MM.1S (cell line): ENCODE results near the gene BEAN1.

Source experiments
- DNase-seq: peaks from one replicate; pipeline ENCODE4 v3.0.0-alpha.2; 2015
- H2AFZ ChIP-seq: fragments of 300-600 bp; sonication (generic); 2 replicates; pipeline ENCODE4 v1.6.0; 2016; ENCODE audit warnings: antibody characterized with exemption, low read length
- H3F3A ChIP-seq: fragments of 300-600 bp; sonication (generic); 2 replicates; pipeline ENCODE4 v1.6.1; 2016; ENCODE audit warnings: mild to moderate bottlenecking, antibody characterized with exemption, low read length, moderate library complexity, mixed read lengths; ENCODE audit not compliant: insufficient read depth
- H3K27ac ChIP-seq: fragments of 300-600 bp; sonication (generic); 2 replicates; pipeline ENCODE4 v1.5.1; 2016; ENCODE audit warnings: mild to moderate bottlenecking, low read length
- H3K27me3 ChIP-seq: fragments of 300-600 bp; sonication (generic); replicated peaks from 2 replicates; pipeline ENCODE4 v1.6.0; 2016; ENCODE audit warnings: low read length; ENCODE audit not compliant: insufficient read depth
- H3K36me3 ChIP-seq: fragments of 300-600 bp; sonication (generic); replicated peaks from 2 replicates; pipeline ENCODE4 v1.6.1; 2016; ENCODE audit warnings: mild to moderate bottlenecking, low read length, mixed read lengths; ENCODE audit not compliant: insufficient read depth
- H3K4me1 ChIP-seq: fragments of 300-600 bp; sonication (generic); 2 replicates; pipeline ENCODE4 v1.6.1; 2016; ENCODE audit warnings: low read length, mixed read lengths
- H3K4me2 ChIP-seq: fragments of 300-600 bp; sonication (generic); 2 replicates; pipeline ENCODE4 v1.6.0; 2016; ENCODE audit warnings: low read depth, low read length
- H3K4me3 ChIP-seq: fragments of 300-600 bp; sonication (generic); 2 replicates; pipeline ENCODE4 v1.5.1; 2016; ENCODE audit warnings: low read length, mixed read lengths
- H3K79me2 ChIP-seq: fragments of 300-600 bp; sonication (generic); 2 replicates; pipeline ENCODE4 v1.6.1; 2016; ENCODE audit warnings: mixed run types, low read length, mixed read lengths
- H3K9ac ChIP-seq: fragments of 300-600 bp; sonication (generic); 2 replicates; pipeline ENCODE4 v1.6.1; 2016; ENCODE audit warnings: low read length, mixed read lengths
- H3K9me2 ChIP-seq: fragments of 300-600 bp; sonication (generic); replicated peaks from 2 replicates; pipeline ENCODE4 v1.6.1; 2016; ENCODE audit warnings: mild to moderate bottlenecking, low read length, mixed read lengths; ENCODE audit not compliant: insufficient read depth
- H3K9me3 ChIP-seq: fragments of 300-600 bp; sonication (generic); replicated peaks from 2 replicates; pipeline ENCODE4 v1.6.1; 2016; ENCODE audit warnings: mild to moderate bottlenecking, low read length, mixed read lengths; ENCODE audit not compliant: insufficient read depth
- H4K20me1 ChIP-seq: fragments of 300-600 bp; sonication (generic); 2 replicates; pipeline ENCODE4 v1.6.1; 2016; ENCODE audit warnings: mild to moderate bottlenecking, low read length, moderate library complexity, mixed read lengths; ENCODE audit not compliant: insufficient read depth
- CTCF ChIP-seq: fragments of 300-600 bp; sonication (generic); IDR thresholded peaks from 2 replicates; pipeline ENCODE4 v1.5.1; 2016; ENCODE audit warnings: antibody characterized with exemption, low read length, mixed read lengths
- EZH2 ChIP-seq: fragments of 300-600 bp; sonication (generic); optimal IDR thresholded peaks from 2 replicates; pipeline ENCODE3; 2017; ENCODE audit warnings: low read depth, mild to moderate bottlenecking, antibody characterized with exemption, low read length, mixed read lengths
- EZH2phosphoT487 ChIP-seq: fragments of 300-600 bp; sonication (generic); IDR thresholded peaks from 2 replicates; pipeline ENCODE4 v1.6.1; 2018; ENCODE audit warnings: antibody characterized with exemption, low read length

BEAN1 gene

GRCh38 chr16:66399031-66399430 is 28.1 kb upstream of the BEAN1 start:
- H3K9me3 ChIP-seq: no peaks in the 10 kb centered on the region
- no peaks in the 10 kb centered on the region for H3K79me2 ChIP-seq
- no peak overlapping the region for H3K9ac ChIP-seq
- no peaks in the 10 kb centered on the region for H3K4me1 ChIP-seq
- H2AFZ ChIP-seq: no peak overlapping the region
- H3K27me3 ChIP-seq: no peaks in the 10 kb centered on the region
- DNase-seq: no peak
- no peaks in the 10 kb centered on the region for H4K20me1 ChIP-seq
- no peak overlapping the region for H3K4me2 ChIP-seq
- no peaks in the 10 kb centered on the region for H3K36me3 ChIP-seq
- no peak overlapping the region for H3K4me3 ChIP-seq
- no peaks in the 10 kb centered on the region for H3K9me2 ChIP-seq
- TF ChIP-seq CTCF (no peak), EZH2 (no peak), EZH2phosphoT487 (no peak)
- H3F3A ChIP-seq: no peaks in the 10 kb centered on the region
- no peak overlapping the region for H3K27ac ChIP-seq

GRCh38 chr16:66399930-66400329 is 27.2 kb upstream of the BEAN1 start:
- TF ChIP-seq EZH2phosphoT487 (no peak), EZH2 (no peak), CTCF (no peak)

GRCh38 chr16:66400503-66401380 is 26.4 kb upstream of the BEAN1 start:
- no peak for DNase-seq
- Histone ChIP-seq H3K36me3 (no peaks in the 10 kb centered on the region), H3K4me3 (no peak overlapping the region), H4K20me1 (no peaks in the 10 kb centered on the region), H2AFZ (no peak overlapping the region), H3K9me2 (no peaks in the 10 kb centered on the region), H3K9me3 (no peaks in the 10 kb centered on the region), H3K27ac (no peak overlapping the region), H3K79me2 (no peaks in the 10 kb centered on the region), H3K9ac (no peak overlapping the region), H3F3A (no peaks in the 10 kb centered on the region), H3K27me3 (0 out of 2 replicates have a peak, but pooled peaks cover 13% of the 10 kb centered on the region), H3K4me2 (no peak overlapping the region), H3K4me1 (no peaks in the 10 kb centered on the region)
- TF ChIP-seq EZH2phosphoT487 (no peak), EZH2 (no peak), CTCF (no peak)

More at GRCh38 chr16:66399930-66400329, 27.2 kb upstream of the BEAN1 start:
- Histone ChIP-seq H3K36me3 (no peaks in the 10 kb centered on the region), H3K4me2 (no peak overlapping the region), H3K4me1 (no peaks in the 10 kb centered on the region), H3K9me3 (no peaks in the 10 kb centered on the region), H3K27ac (no peak overlapping the region), H3K4me3 (no peak overlapping the region), H3K79me2 (no peaks in the 10 kb centered on the region), H4K20me1 (no peaks in the 10 kb centered on the region), H3F3A (no peaks in the 10 kb centered on the region), H3K9ac (no peak overlapping the region), H3K27me3 (0 out of 2 replicates have a peak, but pooled peaks cover 5% of the 10 kb centered on the region), H2AFZ (no peak overlapping the region), H3K9me2 (no peaks in the 10 kb centered on the region)
- DNase-seq: no peak
